Middle frontal gyrus (tissue), 1 donor: ENCODE results near the gene RNF123.
A peak's percentile ranks its signal among the peaks of the same experiment; 100 is the strongest.

Experiments
- DNase-seq: peaks from one replicate; pipeline ENCODE4 v3.0.0-alpha.2; 2015; ENCODE audit warnings: low spot score; ENCODE audit errors: extremely low spot score

Gene RNF123

GRCh38 chr3:49717959-49718857 lies 28.9 kb downstream of the RNF123 start:
- no peak for DNase-seq

- no peak for DNase-seq
Measured at GRCh38 chr3:49718858-49719213, 29.5 kb downstream of the RNF123 start.

- DNase-seq: peak; percentile 87
Measured at GRCh38 chr3:49719214-49719884, 30.0 kb downstream of the RNF123 start, which contains the start of gene AMIGO3. TSS of gene AMIGO3 (minus strand) at chr3:49719684. CDS start at chr3:49719465, 219 bp downstream.

- no peak for DNase-seq
Measured at GRCh38 chr3:49720855-49721595, 31.7 kb downstream of the RNF123 start.

GRCh38 chr3:49721596-49721895 lies 32.2 kb downstream of the RNF123 start:
- no peak for DNase-seq

GRCh38 chr3:49721896-49722781 lies 32.8 kb downstream of the RNF123 start:
- no peak for DNase-seq

- no peak for DNase-seq
Measured at GRCh38 chr3:49722896-49723295, 33.5 kb downstream of the RNF123 start.

- DNase-seq: no peak
Measured at GRCh38 chr3:49723296-49723627, 33.9 kb downstream of the RNF123 start.

GRCh38 chr3:49723628-49724551 lies 34.5 kb downstream of the RNF123 start, which contains the start of gene GMPPB:
TSS of gene GMPPB (minus strand) at chr3:49723951. CDS start at chr3:49723726, 225 bp downstream.
- peak; percentile 97 for DNase-seq

- DNase-seq: no peak
Measured at GRCh38 chr3:49724586-49724985, 35.2 kb downstream of the RNF123 start.

GRCh38 chr3:49725906-49726681 lies 36.7 kb downstream of the RNF123 start:
- no peak for DNase-seq

GRCh38 chr3:49727154-49727923 lies 38.0 kb downstream of the RNF123 start:
- no peak for DNase-seq

GRCh38 chr3:49727924-49728361 lies 38.6 kb downstream of the RNF123 start:
- no peak for DNase-seq

GRCh38 chr3:49729966-49730609 lies 40.7 kb downstream of the RNF123 start:
- no peak for DNase-seq

- DNase-seq: no peak
Measured at GRCh38 chr3:49732597-49732996, 43.2 kb downstream of the RNF123 start.

- no peak for DNase-seq
Measured at GRCh38 chr3:49733551-49733950, 44.2 kb downstream of the RNF123 start.

GRCh38 chr3:49734752-49735151 lies 45.4 kb downstream of the RNF123 start:
- DNase-seq: no peak
